ENCODE measurements around the gene FBXL22. TPM values are rescaled to one million over a fixed set of nuclear protein-coding genes. Genes with fewer than 3 reads are reported as not detected.
A peak's percentile ranks its signal among the peaks of the same experiment; 100 is the strongest.

Gene FBXL22
- total RNA-seq (2014; rRNA removed; shearing (Covaris generic)) = 0.19 TPM in 1 of 2 replicates, not detected in the other
- polyA plus RNA-seq (2016; fragmentation: Nextera tagmentation; extraction: Ambion mirVana) = 0.26 and 1.2 TPM in 2 replicates
- long read RNA-seq, partial matches to known transcripts = 0 of 3 reads
- long read RNA-seq, other reads (novel, unspliced or antisense) = 3 of 3 reads

DNA sequence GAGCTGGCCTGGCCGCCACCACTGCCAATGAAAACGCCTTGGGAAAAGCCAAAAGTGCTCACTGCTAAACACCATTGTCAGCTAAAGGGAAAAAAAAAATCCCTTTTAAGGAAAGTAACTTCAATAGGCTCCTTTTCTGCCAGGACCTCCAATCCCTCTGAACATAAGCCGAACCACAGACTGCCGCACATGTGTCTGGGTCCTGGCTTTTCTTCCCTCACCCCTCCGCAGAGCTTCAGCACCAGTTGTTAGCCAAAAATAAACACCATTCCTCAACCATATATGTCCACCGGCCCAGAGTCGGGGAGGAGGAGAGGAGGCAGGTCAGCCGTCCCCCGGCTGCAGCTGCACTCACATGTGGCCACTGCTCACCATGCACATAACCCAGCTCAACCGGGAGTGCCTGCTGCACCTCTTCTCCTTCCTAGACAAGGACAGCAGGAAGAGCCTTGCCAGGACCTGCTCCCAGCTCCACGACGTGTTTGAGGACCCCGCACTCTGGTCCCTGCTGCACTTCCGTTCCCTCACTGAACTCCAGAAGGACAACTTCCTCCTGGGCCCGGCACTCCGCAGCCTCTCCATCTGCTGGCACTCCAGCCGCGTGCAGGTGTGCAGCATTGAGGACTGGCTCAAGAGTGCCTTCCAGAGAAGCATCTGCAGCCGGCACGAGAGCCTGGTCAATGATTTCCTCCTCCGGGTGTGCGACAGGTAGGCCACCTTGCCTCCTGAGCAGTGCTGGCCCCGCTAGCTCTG, at the start of gene FBXL22:
Gene FBXL22 (plus strand): TSS at position 350 of the 753 bp plus-strand sequence. CDS start 6 bp downstream, at position 356.
- no peak for ATAC-seq
- H3K4me3 Mint-ChIP-seq = no peak within 1 kb of the TSS
- H3K27ac Mint-ChIP-seq = no peak within 1 kb of the TSS
- TF ChIP-seq JUNB (IDR thresholded peaks at IDR 0.05; ENCODE audit: unreplicated experiment) = no peak
- no peak for TF ChIP-seq CTCF (conservative IDR thresholded peaks at IDR 0.05; ENCODE audit: low read depth in 2 of 2)
- no peak for TF ChIP-seq ZNF331 (CRISPR knock-in tag; IDR thresholded peaks at IDR 0.05; ENCODE audit: low read depth)
- TF ChIP-seq CREB1 (CRISPR knock-in tag; IDR thresholded peaks at IDR 0.05; ENCODE audit: low read depth) = no peak
- Histone ChIP-seq H3K27me3 (ENCODE audit: insufficient read depth) (peaks cover 29% of the 10 kb centered on the region), H3K9me2 (ENCODE audit: insufficient read depth) (no peaks in the 10 kb centered on the region), H3K36me3 (ENCODE audit: insufficient read depth) (no peaks in the 10 kb centered on the region), H3K79me2 (replicated peaks; ENCODE audit: insufficient read depth) (no peaks in the 10 kb centered on the region), H3F3A (replicated peaks; ENCODE audit: low read depth) (peaks cover 9% of the 10 kb centered on the region; the same call in 1 of the 2 replicates), H3K4me1 (ENCODE audit: insufficient read depth) (peaks cover 24% of the 10 kb centered on the region), H3K4me2 (no peak within 1 kb of the TSS), H2AFZ (peak within 1 kb of the TSS; percentile 29; the same call in 1 of the 2 replicates), H3K27ac (ENCODE audit: low read depth) (no peak within 1 kb of the TSS), H4K20me1 (replicated peaks; ENCODE audit: insufficient read depth) (no peaks in the 10 kb centered on the region), H3K4me3 (no peak within 1 kb of the TSS)
- H3K36me3 Mint-ChIP-seq (ENCODE audit: low read depth) = no peaks in the 10 kb centered on the region
- peaks cover 30% of the 10 kb centered on the region for H3K27me3 Mint-ChIP-seq (ENCODE audit: insufficient read depth, low read depth, poor library complexity)
- DNase-seq (ENCODE audit: low spot score) = peak; percentile 24
- peaks cover 44% of the 10 kb centered on the region for H3K4me1 Mint-ChIP-seq
- H3K9me3 Mint-ChIP-seq = no peaks in the 10 kb centered on the region

DNA sequence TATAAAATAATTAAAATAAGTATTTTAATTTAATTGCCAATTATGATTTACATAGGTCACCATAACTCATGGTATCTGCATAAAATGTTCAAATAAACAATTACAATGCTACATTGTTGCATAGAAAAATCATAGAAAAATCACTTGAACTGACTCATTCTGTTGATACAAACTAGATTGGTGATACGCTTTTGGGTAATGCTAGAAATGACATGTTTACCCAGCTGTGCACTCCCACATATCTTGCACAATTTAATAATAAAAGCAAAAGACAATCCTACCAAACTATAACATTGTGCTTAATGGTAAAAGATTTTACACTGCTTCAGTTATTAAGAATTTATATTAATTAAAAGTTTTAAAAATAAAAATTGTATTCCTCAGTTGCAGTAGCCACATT, 45.8 kb upstream of the FBXL22 start:
- Mint-ChIP-seq H3K36me3 (ENCODE audit: low read depth) (no peaks in the 10 kb centered on the region), H3K27me3 (ENCODE audit: insufficient read depth, low read depth, poor library complexity) (peaks cover 3% of the 10 kb centered on the region), H3K4me1 (peaks cover 28% of the 10 kb centered on the region), H3K27ac (no peak overlapping the region), H3K9me3 (no peaks in the 10 kb centered on the region), H3K4me3 (no peak overlapping the region)
- no peak overlapping the region for H3K4me3 ChIP-seq
- H3K79me2 ChIP-seq (replicated peaks; ENCODE audit: insufficient read depth) = no peaks in the 10 kb centered on the region
- H3K27ac ChIP-seq (ENCODE audit: low read depth) = no peak overlapping the region
- H3F3A ChIP-seq (replicated peaks; ENCODE audit: low read depth) = no peaks in the 10 kb centered on the region
- H3K27me3 ChIP-seq (ENCODE audit: insufficient read depth) = no peaks in the 10 kb centered on the region
- no peaks in the 10 kb centered on the region for H3K9me2 ChIP-seq (ENCODE audit: insufficient read depth)
- H3K4me1 ChIP-seq (ENCODE audit: insufficient read depth) = peaks cover 12% of the 10 kb centered on the region
- no peak for DNase-seq (ENCODE audit: low spot score)
- H2AFZ ChIP-seq = no peak overlapping the region
- ATAC-seq = no peak
- H3K4me2 ChIP-seq = no peak overlapping the region
- no peaks in the 10 kb centered on the region for H4K20me1 ChIP-seq (replicated peaks; ENCODE audit: insufficient read depth)
- no peaks in the 10 kb centered on the region for H3K36me3 ChIP-seq (ENCODE audit: insufficient read depth)
- no peak for TF ChIP-seq ZNF462 (CRISPR knock-in tag; IDR thresholded peaks at IDR 0.05)
- no peak for TF ChIP-seq POLR2AphosphoS5 (IDR thresholded peaks at IDR 0.05; ENCODE audit: low read depth)
- TF ChIP-seq CTCF (conservative IDR thresholded peaks at IDR 0.05; ENCODE audit: low read depth in 2 of 2) = no peak
- no peak for TF ChIP-seq EZH2phosphoT487 (IDR thresholded peaks at IDR 0.05; ENCODE audit: unreplicated experiment)
- no peak for TF ChIP-seq ZNF331 (CRISPR knock-in tag; IDR thresholded peaks at IDR 0.05; ENCODE audit: low read depth)
- no peak for TF ChIP-seq EZH2 (IDR thresholded peaks at IDR 0.05; ENCODE audit: low read depth, unreplicated experiment)
- TF ChIP-seq CREB1 (CRISPR knock-in tag; IDR thresholded peaks at IDR 0.05; ENCODE audit: low read depth) = no peak

All from GM23338 (cell line).